Ectodermal cell (in vitro differentiated cells): Measurements from ENCODE around the gene TOP3B.

Experiments
- H3K27ac ChIP-seq: 2 replicates; pipeline ENCODE4 v1.7.0; 2013; ENCODE audit warnings: mild to moderate bottlenecking, low read depth, low read length; ENCODE audit not compliant: insufficient read depth, poor library complexity, severe bottlenecking
- H3K27me3 ChIP-seq: 2 replicates; pipeline ENCODE4 v1.7.0; 2013; ENCODE audit warnings: mild to moderate bottlenecking, low read length; ENCODE audit not compliant: insufficient read depth, control insufficient read depth, poor library complexity, severe bottlenecking
- H3K36me3 ChIP-seq: one replicate; pipeline ENCODE4 v1.7.0; 2013; ENCODE audit warnings: low read length; ENCODE audit not compliant: control insufficient read depth, insufficient read depth
- H3K4me1 ChIP-seq: one replicate; pipeline ENCODE4 v1.7.0; 2013; ENCODE audit warnings: low read length; ENCODE audit not compliant: control insufficient read depth, insufficient read depth
- H3K4me3 ChIP-seq: 2 replicates; pipeline ENCODE4 v1.7.0; 2013; ENCODE audit warnings: low read depth, low read length, control low read depth; ENCODE audit not compliant: insufficient read depth
- H3K9me3 ChIP-seq: 2 replicates; pipeline ENCODE4 v1.7.0; 2013; ENCODE audit warnings: mild to moderate bottlenecking, low read length, moderate library complexity; ENCODE audit not compliant: control insufficient read depth
- WGBS, 2 experiments: methylation state at CpG; one replicate each; pipeline ENCODE4 v1.1.7; 2013; ENCODE audit warnings: missing lambda C conversion rate in 2 of 2; 5-methylcytosine and 5-hydroxymethylcytosine counted together

The TOP3B gene

DNA sequence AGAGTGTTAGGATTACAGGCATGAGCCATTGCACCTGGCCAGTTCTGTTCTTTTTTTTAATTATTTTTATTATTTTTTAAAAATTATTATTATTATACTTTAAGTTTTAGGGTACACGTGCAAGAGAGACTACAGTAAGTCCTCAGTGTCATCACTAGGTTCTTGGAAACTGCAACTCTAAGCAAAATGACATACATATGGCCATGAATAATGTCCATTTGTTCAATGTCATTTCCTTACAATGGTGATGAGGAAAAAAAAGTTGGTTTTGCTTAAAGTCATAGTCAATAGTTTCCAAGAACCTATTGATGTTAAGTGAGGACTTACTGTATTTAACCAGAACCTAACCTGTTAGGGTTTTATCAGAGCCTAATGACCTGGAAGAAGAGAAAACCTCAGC lies 29.4 kb upstream of the TOP3B start:
- Histone ChIP-seq H3K9me3 (no peaks in the 10 kb centered on the region), H3K27me3 (peaks cover 29% of the 10 kb centered on the region), H3K4me3 (no peak overlapping the region), H3K27ac (no peak overlapping the region), H3K36me3 (no peaks in the 10 kb centered on the region), H3K4me1 (no peaks in the 10 kb centered on the region)
- WGBS, 2 experiments: 78 to 100% methylated on average over 1 of the region's 1 CpG

DNA sequence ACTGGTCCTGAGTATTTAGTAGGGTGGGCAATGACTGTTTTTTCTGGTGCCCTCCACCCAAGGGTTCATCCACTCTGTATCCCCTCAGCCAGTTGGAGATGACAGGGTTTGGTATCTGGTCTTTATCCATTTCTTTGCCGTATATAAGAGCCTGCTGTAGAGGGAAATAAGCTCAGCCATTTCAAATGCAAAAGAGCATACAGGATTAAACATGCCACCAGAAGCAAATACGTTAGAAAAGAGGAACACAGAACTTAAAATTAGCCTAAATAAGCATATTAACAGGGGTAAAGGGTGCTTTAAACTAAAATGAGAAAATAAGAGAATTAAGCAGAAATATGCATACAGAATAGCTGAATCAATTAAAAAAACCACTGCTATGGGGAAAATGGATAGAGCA lies 27.8 kb upstream of the TOP3B start:
- 52 to 89% methylated on average over 1 to 2 of the region's 2 CpGs for WGBS, 2 experiments
- peaks cover 37% of the 10 kb centered on the region for H3K27me3 ChIP-seq
- H3K36me3 ChIP-seq: no peaks in the 10 kb centered on the region
- no peak overlapping the region for H3K27ac ChIP-seq
- H3K4me3 ChIP-seq: no peak overlapping the region
- H3K9me3 ChIP-seq: no peaks in the 10 kb centered on the region
- no peaks in the 10 kb centered on the region for H3K4me1 ChIP-seq

DNA sequence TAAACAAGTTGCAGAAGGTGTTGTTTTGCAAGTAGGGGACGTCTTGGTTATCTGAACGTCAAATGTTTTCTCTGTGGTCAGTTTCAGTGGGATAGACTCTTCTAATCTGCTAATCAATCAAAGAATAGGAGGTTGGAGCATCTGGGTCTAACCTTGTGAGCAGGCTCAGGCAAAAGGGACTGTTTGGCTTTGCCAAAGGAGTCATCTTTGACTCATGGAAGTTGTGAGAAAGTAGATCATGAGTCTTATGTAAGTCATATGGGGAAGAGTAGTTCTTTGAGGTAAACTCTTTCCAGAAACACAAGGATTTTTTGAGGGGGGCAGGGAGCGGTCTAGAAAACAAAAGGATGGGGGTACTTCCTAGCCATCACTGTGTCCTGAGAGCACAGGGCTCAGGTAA lies 27.1 kb upstream of the TOP3B start:
- H3K27me3 ChIP-seq: peaks cover 37% of the 10 kb centered on the region
- H3K4me3 ChIP-seq: no peak overlapping the region
- H3K27ac ChIP-seq: no peak overlapping the region
- WGBS, 2 experiments: 86 to 89% methylated on average over 3 of the region's 3 CpGs
- no peaks in the 10 kb centered on the region for H3K9me3 ChIP-seq
- H3K4me1 ChIP-seq: no peaks in the 10 kb centered on the region
- no peaks in the 10 kb centered on the region for H3K36me3 ChIP-seq

DNA sequence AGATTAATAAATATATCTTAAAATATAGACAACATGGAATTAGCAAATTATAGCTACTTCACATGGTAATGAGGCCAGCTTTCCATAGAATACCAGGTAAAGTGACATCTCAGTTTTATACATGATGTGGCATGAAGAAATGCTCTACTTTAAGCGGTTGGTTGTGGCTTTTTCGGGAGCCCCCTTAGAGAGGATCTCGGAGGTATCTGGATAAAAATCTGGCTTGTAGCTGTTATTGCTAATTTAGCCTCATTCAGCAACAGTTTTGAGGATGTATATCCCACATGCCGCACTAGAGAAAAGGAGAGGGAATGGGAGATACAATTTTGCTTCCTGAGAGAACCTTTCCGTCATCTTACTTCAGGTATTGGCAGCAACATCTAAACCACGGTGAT lies 24.0 kb upstream of the TOP3B start:
- Histone ChIP-seq H3K9me3 (no peaks in the 10 kb centered on the region), H3K27me3 (peaks cover 55% of the 10 kb centered on the region), H3K4me3 (no peak overlapping the region), H3K36me3 (no peaks in the 10 kb centered on the region), H3K27ac (no peak overlapping the region), H3K4me1 (no peaks in the 10 kb centered on the region)
- 94 to 97% methylated on average over 6 of the region's 6 CpGs for WGBS, 2 experiments

DNA sequence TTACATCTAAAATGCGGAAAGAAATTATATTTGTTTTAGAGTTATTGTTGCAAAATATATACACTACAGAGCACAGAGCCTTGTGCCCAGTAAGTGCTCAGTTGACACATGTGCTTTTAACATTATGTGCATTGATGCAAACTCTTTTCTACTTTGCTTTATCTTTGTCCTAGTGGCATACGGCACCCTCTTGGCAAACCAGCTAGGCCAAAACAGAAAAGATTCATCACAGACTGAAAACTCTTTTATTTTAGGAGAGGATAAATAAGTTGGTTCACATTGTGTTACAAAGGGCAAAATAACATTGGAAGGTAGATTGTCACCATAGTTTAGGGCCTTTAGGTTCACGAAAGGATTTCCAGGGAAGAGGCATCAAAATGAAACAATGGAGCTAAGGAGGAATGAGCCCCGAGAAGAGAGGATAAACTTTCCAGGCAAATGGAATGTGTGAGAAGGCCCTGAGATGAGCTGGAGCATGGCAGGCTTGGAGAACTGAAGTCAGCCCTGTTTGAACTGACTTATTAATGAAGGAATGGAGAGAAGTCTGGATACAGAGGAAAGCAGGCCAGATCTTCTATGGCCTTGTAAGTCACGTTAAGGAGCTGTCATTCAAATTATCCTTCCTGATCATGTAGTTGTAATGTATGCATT lies 23.5 kb upstream of the TOP3B start:
- Histone ChIP-seq H3K9me3 (no peaks in the 10 kb centered on the region), H3K4me1 (no peaks in the 10 kb centered on the region), H3K27ac (no peak overlapping the region), H3K4me3 (no peak overlapping the region), H3K36me3 (no peaks in the 10 kb centered on the region), H3K27me3 (peaks cover 59% of the 10 kb centered on the region)
- WGBS, 2 experiments: 84 to 89% methylated on average over 4 of the region's 5 CpGs

DNA sequence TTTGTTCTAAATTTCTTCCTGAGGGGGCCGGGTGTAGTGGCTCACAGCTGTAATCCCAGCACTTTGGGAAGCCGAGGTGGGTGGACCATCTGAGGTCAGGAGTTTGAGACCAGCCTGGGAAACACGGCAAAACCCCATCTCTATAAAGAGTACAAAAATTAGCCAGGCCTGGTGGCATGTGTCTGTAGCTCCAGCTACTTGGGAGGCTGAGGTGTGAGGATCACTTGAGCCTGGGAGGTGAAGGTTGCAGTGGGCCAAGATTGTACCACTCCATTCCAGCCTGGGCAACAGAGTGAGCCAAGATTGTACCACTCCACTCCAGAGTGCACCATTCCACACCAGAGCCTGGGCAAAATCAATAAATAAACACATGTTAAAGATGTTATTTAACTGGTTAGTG lies 20.6 kb upstream of the TOP3B start:
- H3K4me3 ChIP-seq: no peak overlapping the region
- no peaks in the 10 kb centered on the region for H3K9me3 ChIP-seq
- H3K27me3 ChIP-seq: peaks cover 59% of the 10 kb centered on the region
- no peaks in the 10 kb centered on the region for H3K36me3 ChIP-seq
- 88 to 96% methylated on average over 3 of the region's 3 CpGs for WGBS, 2 experiments
- H3K4me1 ChIP-seq: no peaks in the 10 kb centered on the region
- H3K27ac ChIP-seq: no peak overlapping the region

DNA sequence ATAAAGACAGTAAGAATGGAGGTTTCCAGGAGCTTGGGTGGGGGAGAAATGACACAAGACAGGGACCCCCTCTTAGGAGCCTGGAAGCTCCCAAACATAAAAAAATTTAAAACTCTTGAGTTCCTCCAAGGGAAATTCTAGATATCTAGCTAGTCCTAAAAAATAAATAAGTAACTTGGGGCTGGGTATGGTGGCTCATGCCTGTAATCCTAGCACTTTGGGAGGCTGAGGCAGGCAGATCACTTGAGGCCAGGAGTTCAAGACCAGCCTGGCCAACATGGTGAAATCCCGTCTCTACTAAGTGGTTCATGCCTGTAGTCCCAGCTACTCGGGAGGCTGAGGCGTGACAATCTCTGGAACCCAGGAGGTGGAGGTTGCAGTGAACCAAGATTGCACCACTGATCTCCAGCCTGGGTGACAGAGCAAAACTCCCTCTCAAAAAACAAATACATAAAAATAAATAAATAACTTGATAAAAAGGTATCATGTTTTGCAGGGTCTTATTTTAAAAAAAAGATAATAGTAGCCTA lies 20.0 kb upstream of the TOP3B start:
- Histone ChIP-seq H3K9me3 (no peaks in the 10 kb centered on the region), H3K4me1 (no peaks in the 10 kb centered on the region), H3K27ac (no peak overlapping the region), H3K36me3 (no peaks in the 10 kb centered on the region), H3K27me3 (peaks cover 64% of the 10 kb centered on the region), H3K4me3 (no peak overlapping the region)
- WGBS, 2 experiments: 89 to 94% methylated on average over 3 of the region's 3 CpGs

DNA sequence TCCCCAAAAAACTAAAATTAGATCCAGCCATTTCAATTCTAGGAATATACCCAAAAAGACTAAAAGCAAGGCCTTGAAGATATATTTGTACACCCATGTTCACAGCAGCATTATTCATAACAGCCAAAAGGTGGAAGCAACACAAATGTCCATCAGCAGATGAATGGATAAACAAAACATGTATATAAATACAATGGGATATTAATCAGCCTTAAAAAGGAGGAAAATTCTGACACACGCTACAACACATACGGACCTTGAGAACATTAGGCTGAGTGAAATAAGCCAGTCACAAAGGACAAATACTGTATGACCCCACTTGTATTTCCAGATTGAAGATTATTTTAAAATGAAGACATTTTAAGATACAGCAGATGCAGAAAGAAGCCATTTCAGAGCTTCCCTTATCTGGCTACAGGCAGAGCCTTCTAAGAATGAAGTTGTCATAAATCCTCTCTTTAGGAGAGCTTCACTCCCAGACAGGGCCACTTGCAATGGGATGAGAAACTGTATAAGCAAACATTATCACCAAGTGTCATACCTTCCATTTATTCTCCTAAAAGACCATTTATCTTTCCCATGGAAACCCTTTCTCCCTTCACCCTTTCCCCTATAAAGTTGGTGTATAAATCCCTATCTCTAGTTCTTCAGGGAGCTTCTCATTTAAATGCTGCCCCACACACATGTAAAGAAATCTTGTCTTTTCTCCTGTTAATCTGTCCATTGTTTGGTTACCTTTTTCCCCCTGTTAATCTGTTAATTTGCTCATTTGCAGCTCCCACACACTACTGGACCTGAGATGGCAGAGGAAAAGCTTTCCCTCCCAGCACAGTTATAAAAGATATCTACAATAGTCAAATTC lies 19.3 kb upstream of the TOP3B start:
- Histone ChIP-seq H3K9me3 (no peaks in the 10 kb centered on the region), H3K36me3 (no peaks in the 10 kb centered on the region), H3K27me3 (peaks cover 63% of the 10 kb centered on the region), H3K27ac (no peak overlapping the region), H3K4me3 (no peak overlapping the region), H3K4me1 (no peaks in the 10 kb centered on the region)
- WGBS, 2 experiments: 93 to 100% methylated on average over 2 of the region's 2 CpGs

DNA sequence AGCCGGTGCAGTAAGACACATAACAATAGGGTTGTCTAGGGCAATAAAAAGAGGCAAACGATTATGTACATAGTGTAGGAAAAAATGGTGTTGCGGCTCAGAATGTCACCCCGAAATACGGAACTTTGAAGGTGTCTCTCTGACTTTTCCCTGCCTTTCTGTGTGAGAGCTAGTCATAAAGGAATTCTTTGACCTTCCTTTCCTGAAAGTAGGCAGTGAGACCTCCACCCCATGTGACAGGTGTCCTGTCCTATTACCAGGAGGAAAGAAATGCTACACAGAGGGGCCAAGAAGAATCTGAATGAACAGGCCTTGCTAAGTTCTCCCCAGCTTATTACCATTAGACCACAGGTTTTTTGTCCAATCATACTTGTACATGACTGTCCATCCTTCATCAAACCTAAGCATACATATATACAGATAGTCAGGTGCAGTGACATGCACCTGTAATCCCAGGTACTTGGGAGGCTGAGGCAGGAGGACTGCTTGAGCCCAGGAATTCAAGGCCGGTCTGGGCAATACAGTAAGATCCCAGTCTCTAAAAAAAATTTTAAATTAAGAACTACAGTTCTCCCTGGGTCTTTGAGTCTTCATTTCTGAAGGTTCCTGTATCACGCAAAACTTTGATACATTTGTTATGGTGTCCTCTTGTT lies 16.1 kb upstream of the TOP3B start:
- no peaks in the 10 kb centered on the region for H3K4me1 ChIP-seq
- no peak overlapping the region for H3K4me3 ChIP-seq
- H3K36me3 ChIP-seq: no peaks in the 10 kb centered on the region
- 89 to 91% methylated on average over 7 of the region's 7 CpGs for WGBS, 2 experiments
- no peak overlapping the region for H3K27ac ChIP-seq
- H3K27me3 ChIP-seq: peaks cover 80% of the 10 kb centered on the region
- H3K9me3 ChIP-seq: no peaks in the 10 kb centered on the region

DNA sequence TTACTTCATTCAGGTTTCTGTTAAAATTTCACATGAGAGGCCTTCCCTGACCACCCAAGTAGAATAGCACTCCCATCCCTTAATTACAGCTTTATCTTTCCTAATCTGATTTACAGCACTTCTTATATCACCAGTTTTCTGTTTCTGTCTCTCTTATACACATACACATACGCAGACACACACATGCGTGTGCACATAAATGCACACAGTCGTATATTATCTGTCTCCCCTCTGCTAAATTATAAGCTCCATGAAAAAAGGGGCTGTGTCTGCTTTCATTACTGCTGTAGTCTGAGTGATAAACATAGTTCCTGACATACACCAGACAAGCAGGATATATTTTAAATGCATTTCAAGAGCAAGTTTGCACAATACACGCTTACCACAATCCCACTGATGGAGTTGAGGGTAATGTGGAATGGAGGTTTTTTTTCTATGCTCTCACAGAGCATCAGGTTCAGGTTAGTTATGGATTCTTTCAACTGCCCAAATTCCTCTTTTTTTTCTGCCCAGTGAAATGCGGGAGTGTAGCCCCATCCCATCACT lies 13.7 kb upstream of the TOP3B start:
- Histone ChIP-seq H3K27me3 (peaks cover 80% of the 10 kb centered on the region), H3K9me3 (no peaks in the 10 kb centered on the region), H3K36me3 (no peaks in the 10 kb centered on the region), H3K27ac (no peak overlapping the region), H3K4me1 (no peaks in the 10 kb centered on the region), H3K4me3 (no peak overlapping the region)
- WGBS, 2 experiments: 94% methylated on average over 4 to 5 of the region's 5 CpGs
